Dendritic cell treated with granulocyte-macrophage colony-stimulating factor and Interleukin-4, amounts not matched to agents 40 ng/mL and 50 ng/mL, for 4 days (primary cell): ENCODE results near the gene RNF144B.

Experiments
- H3K27ac Mint-ChIP-seq: one replicate; pipeline ENCODE4 v1.8.0; 2022; ENCODE audit warnings: mild to moderate bottlenecking, mixed read lengths
- H3K27me3 Mint-ChIP-seq: one replicate; pipeline ENCODE4 v1.8.0; 2022; ENCODE audit warnings: mild to moderate bottlenecking, mixed read lengths
- H3K36me3 Mint-ChIP-seq: one replicate; pipeline ENCODE4 v1.8.0; 2022; ENCODE audit warnings: low read depth, mixed read lengths
- H3K4me1 Mint-ChIP-seq: one replicate; pipeline ENCODE4 v1.8.0; 2022; ENCODE audit warnings: low read depth, mixed read lengths
- H3K4me3 Mint-ChIP-seq: one replicate; pipeline ENCODE4 v1.8.0; 2022; ENCODE audit warnings: mild to moderate bottlenecking, moderate library complexity, mixed read lengths
- H3K9me3 Mint-ChIP-seq: one replicate; pipeline ENCODE4 v1.8.0; 2022; ENCODE audit warnings: mixed read lengths
- intact Hi-C: fragments of 100-400 bp; cut with micrococcal nuclease; formaldehyde crosslinking; loops from one replicate; pipeline ENCODE4 v1.15.0; 2022

The RNF144B gene

DNA sequence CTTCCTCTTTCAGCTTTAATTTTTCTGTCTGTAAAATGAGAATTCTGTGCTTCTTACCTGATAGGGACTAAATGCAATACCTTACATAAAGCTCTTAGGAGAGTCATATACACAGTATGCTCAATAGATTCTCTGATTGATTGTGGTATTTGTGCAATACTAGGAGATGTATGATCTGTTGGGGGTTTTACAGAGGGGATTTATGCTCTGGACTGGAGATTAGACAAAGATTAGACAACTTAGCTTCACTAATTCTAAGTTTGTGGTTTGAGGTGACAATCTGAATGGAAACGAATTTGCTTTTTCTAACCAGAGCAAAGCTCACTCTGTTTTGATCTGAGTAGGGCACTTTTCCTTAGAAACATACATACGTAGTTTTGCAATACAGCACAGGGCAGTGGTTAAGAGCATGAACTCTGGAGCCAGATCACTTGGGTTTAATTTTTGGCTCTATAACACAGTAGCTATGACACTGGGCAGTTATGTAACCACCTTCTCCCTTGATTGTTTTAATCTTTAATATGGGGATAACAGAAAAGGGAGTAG, 126.2 kb downstream of the RNF144B start:
- peaks cover 22% of the 10 kb centered on the region for H3K4me1 Mint-ChIP-seq
- no peaks in the 10 kb centered on the region for H3K9me3 Mint-ChIP-seq
- H3K4me3 Mint-ChIP-seq = no peak overlapping the region
- H3K36me3 Mint-ChIP-seq = no peaks in the 10 kb centered on the region
- H3K27ac Mint-ChIP-seq = no peak overlapping the region
- peaks cover 3% of the 10 kb centered on the region for H3K27me3 Mint-ChIP-seq
- intact Hi-C loops = no loop called here

DNA sequence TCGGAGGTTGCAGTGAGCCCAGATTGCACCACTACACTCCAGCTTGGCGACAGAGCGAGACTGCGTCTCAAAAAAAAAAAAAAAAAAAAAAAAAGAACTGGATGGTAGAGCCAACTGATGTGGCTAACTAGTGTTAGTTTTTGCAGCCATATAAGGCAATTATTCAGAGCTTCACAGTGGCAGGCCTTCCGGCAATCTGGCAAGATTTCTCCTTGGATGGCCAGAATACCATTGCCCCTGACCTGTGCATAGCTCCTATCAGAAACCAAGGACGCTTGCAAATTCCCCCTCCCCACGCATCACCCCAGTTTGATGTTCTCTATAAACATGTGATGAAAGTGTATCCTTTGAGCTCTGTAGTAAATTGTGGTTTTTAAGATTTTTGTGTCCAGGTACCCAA, 127.0 kb downstream of the RNF144B start:
- no peak overlapping the region for H3K4me3 Mint-ChIP-seq
- H3K27ac Mint-ChIP-seq = no peak overlapping the region
- intact Hi-C loops = no loop called here
- no peaks in the 10 kb centered on the region for H3K36me3 Mint-ChIP-seq
- peaks cover 19% of the 10 kb centered on the region for H3K4me1 Mint-ChIP-seq
- H3K9me3 Mint-ChIP-seq = no peaks in the 10 kb centered on the region
- peaks cover 4% of the 10 kb centered on the region for H3K27me3 Mint-ChIP-seq

DNA sequence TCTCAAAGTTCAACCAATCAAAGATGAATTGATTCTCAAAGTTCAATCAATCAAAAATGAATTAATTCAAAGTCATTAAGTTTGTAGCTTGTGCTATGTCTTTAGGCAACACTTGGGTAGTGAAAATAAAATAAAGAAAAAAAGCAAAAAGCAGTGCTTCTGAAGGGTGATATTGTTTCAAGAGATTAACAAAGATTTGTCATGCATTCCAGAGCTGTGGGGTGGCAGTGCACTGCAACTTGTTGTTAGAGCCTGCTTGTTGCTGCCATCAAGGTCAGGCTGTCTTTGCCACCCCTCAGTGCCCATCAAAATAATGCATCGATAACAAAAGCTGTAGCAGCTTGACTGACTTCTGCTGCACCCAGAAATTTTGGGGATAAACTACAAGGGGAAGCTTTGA, 128.6 kb downstream of the RNF144B start:
- Mint-ChIP-seq H3K4me3 (no peak overlapping the region), H3K27ac (no peak overlapping the region), H3K9me3 (no peaks in the 10 kb centered on the region), H3K4me1 (peaks cover 10% of the 10 kb centered on the region), H3K27me3 (peaks cover 4% of the 10 kb centered on the region), H3K36me3 (no peaks in the 10 kb centered on the region)
- intact Hi-C loops = no loop called here
